H4 (cell line): ENCODE results near the gene LRRC34. TPM values are rescaled to one million over a fixed set of nuclear protein-coding genes. Genes with fewer than 3 reads are reported as not detected.

Source experiments
- DNase-seq: peaks from one replicate; pipeline ENCODE4 v3.0.0-alpha.2; 2015; ENCODE audit warnings: low spot score
- total RNA-seq: library from RNA; depleted of rRNA; stranded (reverse); fragments of >200 nt; shearing (Covaris generic); gene quantifications from 2 replicates; pipeline ENCODE4 v1.2.3, GENCODE V29; 2014

Gene LRRC34
- total RNA-seq, 1 experiment from 2014 or later: 0.35 TPM

DNA sequence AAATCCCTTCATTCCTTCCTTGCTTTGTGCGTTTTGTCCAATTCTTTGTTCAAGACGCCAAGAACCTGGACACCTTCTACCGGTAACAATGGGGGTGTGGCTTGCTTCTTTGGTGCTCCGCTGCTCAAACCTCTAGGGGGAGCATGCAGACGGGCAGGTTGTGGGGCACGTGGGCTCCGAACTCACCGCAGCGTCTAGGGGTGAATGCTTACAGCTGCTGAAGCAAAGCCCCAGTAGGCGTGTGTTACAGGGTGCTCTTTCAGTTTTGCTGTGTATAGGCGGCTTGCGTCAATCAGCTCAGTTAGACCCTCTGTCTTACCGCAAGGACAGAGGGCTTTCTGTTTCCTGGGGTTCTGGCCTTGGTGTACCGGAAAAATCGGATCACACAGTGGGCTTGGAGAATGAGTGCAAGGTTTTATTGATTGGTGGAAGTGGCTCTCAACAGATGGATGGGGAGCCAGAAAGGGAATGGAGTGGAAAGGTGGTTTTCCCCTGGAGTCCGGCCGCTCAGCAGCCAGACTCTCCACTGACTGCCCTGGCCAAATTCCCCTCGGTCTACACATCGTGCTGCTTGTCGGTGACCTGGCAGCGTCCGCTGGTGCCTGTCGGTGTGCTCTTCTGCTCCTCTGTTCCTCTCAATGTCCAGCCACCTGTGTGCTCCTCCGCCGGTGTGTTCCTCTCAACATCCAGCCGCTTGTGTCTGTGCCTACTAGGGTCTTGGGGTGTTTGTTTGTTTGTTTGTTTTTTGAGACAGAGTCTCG is 1.2 kb upstream of the LRRC34 start:
- DNase-seq: no peak

DNA sequence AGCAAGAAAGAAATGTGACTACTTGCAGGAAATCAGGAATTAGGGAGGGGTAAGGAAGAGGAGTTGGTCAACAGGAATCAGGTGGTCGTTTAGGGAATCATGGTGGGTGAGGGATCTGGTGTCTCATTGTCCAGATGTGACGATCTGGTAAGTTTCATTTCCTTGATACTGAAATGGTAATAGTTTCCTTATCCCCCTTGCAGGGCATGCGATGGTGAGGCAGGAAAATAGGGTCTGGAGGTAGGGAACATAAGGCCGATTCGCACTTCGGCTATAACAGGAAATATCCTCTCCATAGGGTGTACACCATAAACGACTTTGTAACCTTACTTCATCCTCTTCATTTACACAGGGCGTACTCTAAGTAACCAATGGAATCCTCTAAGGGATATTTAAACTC is 574 bp upstream of the LRRC34 start:
- DNase-seq: no peak

DNA sequence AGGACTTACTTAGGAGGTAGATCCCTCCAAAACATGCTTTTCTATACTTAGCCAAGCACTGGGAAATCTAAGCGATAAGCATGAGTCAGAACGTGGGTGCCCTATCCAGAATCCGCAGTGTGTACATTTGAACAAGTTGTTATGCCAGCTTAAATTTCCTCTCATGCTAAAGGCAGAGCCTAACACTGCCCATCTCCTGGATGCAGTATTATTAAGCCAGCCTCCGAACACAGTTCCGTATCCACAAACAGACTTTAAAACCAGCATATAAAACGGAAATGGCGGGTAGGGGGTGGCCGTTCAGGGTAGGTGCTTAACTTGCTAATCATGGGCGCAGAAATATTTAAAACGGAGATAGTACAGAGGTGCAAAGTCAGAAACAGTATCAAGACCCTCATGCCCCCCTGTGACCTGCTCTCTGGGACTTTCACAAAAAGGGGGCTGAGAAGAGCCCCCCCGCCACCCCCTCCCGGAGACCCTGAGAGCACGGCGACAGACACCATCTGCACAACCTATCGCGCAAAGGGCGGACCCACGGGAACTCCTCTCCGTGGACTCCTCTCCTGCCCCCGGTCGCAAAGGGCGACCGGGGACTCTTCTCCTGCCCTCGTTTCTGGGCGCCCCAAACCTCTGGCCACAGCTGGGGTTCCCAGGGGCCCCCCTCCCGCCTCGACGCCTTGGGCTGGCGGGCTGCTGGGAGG is 923 bp downstream of the LRRC34 start:
- DNase-seq: peak; percentile 13

DNA sequence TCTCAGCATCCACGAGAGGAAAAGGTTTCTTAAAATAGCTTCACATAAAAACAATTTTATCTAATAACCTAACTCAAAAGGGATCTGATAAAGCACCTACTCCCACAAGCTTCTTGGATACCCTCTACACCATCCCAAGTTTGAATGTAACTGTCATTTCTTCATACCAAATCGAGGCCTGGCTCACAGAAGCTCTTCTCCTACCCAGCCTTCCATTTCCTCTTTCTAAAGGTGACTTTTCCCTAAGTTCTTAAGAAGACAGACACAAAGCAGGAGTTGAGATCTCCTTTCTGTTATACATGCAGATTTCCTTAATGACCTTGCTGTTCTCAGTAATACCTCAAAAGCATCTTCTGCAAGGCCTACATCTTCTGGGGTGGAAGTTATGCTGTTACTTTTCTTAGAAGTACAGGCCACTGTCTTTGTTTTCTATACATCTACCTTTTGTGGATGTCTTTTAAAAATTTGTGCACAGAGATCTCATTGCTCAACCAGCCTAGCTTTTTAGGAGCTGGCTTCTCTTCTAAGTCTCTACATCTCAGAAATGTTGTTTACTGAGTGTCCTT is 3.4 kb downstream of the LRRC34 start:
- no peak for DNase-seq

DNA sequence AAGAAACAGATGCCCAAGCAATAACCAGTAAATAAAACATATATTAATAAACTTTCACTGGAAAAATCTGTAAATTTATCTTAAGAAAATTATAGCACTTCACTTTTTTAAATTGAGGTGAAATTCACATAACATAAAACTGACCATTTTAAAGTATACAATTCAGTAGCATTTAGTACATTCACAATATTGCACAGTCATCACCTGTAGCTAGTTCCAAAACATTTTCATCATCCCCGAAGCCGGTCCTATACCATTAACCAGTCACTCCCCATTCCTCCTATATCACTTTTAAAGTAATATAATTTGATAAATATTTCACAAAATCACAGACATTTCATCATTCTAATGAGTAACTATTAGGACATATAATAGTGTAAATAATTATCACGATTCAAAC is 8.0 kb downstream of the LRRC34 start:
- DNase-seq: no peak

DNA sequence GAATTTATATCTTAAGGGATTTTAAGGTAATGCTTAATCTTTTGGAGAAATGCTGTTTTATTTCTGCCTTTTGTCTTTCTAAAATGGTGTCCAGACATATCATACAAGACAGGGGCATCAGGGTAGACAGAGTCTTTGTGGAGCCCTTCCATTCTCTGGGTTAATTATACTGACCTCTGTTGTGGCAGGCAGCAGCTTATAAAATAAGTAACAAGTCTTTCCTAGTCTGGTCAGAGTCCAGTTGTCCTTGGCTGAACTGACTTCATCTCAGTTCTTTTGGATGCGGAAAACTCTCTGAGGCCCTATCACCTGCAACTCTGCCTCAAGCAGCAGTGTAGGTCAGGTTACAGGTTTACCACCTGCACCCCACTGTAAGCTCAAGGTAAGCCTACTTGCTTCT is 20.3 kb downstream of the LRRC34 start:
- DNase-seq: no peak

DNA sequence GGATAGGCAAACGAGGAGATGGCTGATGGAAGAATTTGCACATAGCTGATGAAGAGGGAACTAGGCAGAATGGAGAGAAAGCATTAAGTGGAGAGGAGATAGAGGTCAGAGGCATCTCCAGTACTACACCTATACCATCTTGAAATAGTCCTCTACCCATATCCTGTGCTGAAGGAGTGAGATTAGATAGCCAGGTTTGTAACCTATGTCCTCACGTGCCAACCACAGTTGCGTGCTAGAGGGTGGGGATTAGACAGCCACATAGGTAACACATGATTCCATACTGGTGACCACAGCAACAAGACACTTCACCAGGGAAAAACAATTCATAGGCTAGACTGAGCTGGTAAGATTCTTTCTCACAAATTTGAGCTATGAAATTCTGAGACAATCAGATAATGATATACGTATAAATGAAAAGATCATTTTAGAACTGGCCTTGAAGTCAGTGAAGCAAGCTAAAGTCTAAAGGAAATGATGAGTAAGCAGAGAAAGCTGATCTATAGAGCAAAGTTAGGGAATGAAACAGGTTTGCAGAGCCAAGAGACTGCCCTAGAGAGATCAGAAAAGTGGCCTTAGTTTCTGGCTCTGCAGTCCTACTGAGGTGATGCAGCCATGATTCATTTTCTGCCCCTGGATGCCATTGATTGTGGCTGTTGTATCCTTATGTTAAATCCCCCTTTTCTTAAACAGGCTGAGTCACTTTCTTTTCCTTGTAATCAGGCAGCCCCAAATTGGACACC is 21.8 kb downstream of the LRRC34 start:
- no peak for DNase-seq

DNA sequence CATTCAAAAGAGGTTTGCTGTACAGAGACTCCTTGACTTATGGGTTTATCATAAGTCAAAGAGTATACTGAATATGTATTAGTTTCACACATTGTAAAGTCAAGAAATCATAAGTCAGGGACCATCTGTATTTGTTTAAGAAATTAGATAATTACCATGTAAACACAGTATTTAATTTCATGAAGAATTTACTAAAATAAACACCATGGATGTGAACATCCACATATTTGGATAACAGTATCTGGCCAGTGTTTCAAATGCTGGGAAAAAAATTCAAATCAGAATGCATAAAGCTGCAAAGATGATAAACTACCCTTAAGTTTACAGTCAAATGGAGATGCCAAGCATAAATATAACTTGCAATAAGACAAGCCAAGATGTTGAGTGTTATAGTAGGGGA is 22.5 kb downstream of the LRRC34 start:
- no peak for DNase-seq

DNA sequence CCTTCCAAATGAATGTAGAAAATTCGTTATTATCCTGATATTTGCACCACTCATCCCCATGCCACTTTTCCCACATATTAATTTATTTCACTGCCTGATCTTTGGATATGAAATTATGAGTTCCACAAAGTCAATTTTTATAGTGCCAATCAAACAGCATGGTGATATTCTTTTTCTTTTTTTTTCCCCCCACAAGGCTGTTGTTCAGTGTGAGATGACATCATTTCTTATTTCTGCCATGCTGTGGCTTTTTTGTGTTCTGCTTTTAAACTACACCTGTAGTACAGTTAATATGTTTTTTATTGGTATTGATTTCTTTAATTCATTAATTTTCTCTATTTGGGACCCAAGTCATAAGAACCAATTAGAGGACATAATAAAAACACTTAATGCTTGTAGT is 24.9 kb downstream of the LRRC34 start:
- no peak for DNase-seq

DNA sequence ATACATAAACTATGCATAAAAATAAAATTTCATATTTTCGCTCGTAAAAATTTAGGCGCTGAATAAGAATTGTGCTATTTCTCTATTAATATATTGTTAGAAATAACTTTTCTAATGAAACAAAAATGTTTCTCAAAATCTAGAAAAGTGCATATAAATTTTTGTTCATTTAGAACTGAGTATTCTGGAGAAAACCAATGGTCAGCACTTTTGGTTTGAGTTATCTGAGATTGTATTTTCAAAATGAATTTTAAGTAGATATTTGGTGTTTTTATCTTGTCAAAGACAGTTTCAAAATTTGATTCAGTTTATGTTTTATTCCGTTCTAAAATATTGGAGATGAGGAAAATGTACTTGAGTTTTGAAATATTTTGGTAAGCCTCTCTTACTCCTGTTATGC is 25.6 kb downstream of the LRRC34 start:
- DNase-seq: no peak

DNA sequence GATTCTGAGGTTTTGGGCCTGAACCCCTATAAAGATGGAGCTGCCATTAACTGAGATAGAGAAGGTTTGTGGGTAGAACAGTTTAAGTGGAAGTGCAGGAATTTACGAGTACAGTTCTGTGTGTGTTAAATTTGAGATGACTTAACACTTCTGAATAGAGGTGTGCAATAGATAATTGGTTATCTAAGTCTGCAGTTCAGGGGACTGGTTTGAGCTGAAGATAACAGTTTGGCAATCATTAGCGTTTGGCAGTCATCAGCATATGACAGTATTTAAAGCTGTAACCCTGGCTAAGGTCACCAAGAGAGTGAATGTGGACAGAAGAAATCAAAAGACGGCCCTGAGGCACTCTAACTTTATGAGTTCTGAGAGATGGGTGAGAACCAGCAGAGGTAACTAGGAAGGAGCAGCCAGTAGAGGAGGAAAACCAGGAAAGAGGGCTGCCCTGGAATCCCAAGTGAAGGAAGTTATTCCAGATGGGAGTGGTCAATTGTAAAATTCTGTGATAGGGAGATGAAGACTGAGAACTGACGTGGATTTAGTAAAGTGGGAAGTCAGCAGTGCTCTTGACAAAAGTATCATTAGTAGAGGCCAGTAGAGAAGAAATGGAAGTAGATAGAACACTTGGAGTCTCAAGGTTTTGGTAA is 31.4 kb downstream of the LRRC34 start:
- DNase-seq: no peak

DNA sequence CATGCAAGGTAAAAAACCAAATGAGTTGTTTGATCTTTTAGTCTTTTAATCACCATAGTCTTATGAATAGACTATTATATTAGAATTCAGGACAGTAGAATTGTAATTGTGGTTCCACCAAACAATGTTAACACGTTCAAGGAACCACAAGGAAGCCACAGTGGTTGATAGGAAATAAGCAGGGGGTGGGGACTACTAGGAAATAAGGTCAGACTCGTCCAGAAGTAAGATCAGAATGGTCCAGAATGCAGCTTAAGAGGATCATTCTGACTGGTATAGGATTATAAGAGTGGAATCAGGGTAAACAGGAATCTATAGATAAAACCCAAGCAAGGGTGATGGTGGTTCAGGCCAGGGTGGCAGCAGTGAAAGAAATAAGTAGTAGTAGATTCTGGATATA is 32.0 kb downstream of the LRRC34 start:
- DNase-seq: no peak

DNA sequence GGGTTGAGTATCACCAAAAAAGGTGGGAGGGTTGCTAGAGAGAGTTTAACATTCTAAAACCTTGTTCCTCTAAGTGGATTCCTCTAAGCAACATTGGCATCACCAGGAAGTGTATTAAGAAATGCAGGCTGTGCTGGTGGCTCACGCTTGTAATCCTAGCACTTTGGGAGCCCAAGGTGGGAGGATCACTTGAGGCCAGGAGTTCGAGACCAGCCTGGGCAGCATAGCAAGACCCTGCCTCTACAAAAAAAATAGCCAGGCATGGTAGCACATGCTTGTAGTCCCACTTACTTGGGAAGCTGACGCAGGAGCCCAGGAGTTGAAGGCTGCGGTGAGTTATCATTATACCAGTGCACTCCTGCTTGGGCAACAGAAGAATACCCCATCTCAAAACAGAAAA is 34.9 kb downstream of the LRRC34 start:
- DNase-seq: no peak

DNA sequence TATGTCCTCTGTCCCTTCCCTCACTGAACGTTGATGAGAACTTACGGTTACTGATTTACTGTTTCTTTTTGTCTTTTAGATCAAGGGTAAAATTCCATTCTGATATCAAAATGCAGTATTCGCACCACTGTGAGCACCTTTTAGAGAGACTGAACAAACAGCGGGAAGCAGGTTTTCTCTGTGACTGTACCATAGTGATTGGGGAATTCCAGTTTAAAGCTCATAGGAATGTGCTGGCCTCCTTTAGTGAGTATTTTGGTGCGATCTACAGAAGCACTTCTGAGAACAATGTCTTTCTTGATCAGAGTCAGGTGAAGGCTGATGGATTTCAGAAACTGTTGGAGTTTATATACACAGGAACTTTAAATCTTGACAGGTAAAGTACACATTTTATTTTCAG is 38.5 kb downstream of the LRRC34 start:
- DNase-seq: no peak

DNA sequence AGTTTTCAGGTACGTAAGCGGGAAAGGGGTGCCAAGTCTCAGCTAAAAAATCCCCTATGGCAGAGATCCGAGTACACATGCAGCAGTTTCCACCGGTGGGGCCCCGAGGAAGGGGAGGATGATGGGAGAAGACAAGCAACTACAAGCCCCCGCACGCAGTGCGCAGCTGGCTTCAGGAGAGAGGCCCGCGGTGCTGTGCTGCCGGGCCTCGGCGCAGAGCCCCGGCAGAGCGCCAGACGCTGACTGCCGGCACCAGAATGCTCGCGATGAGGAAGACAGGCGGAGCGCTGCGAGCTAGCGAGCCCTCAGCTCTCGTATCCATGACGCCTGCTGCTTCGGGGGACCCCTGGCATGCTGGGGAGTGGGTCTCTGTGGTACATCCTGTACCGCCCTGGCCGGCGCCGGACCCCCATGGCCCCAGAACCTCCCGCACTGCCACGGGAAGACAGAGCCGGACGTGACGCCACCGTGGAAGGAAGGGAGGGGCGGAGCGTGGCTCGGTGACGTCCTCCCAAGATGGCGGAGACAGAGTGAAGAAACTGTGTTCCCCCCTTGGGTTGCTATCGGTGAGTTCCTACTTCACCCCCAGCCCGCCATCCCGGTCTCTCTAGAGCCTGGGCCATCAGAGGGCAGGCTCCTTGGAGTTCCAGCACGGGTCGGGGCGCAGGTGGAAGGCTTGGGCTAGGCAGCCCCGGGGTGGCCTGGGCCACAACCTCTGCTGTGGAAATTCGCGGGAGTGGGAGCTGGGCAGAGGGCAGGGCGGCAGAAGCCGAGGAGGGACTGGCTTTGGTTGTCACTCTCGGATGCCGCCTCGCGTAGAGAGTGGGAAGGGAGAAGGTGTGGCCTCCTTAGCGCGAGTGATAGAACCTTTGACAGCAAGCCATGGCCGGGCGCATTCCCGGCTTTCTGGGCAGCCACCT is 39.5 kb downstream of the LRRC34 start, which contains the start of gene MYNN:
Gene MYNN, plus strand, starts transcription at position 500 of the 920 bp plus-strand sequence. CDS start 900 bp downstream, outside the sequence.
- peak; percentile 93 for DNase-seq

DNA sequence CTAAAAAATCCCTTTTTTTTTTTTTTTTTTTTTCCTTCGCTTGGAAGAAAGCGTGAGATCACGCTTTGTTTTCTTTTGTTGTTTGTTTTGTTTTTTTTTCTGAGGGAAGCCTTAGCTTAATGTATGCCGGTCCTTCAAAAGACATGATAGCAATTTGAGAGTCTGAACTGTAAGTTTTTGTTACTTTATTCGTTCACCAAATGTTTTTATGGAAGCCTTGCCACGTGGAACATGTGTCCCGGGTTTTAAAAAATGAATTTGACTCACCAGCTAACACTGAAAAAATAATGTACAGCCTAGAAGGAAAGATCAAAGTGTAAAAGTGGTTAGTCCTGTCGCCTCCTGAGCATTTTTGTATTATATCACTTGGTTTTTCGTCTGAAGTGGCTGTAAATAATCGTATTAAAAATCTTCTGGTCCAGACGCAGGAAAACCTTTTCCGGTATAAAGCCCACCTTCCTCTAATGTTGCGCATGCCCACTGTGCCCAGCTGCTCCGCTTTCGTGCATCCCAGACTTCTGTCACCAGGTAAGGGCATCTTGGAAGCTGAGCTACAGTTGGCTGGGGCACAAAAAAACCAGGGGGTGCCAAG is 40.3 kb downstream of the LRRC34 start:
- peak; percentile 89 for DNase-seq

DNA sequence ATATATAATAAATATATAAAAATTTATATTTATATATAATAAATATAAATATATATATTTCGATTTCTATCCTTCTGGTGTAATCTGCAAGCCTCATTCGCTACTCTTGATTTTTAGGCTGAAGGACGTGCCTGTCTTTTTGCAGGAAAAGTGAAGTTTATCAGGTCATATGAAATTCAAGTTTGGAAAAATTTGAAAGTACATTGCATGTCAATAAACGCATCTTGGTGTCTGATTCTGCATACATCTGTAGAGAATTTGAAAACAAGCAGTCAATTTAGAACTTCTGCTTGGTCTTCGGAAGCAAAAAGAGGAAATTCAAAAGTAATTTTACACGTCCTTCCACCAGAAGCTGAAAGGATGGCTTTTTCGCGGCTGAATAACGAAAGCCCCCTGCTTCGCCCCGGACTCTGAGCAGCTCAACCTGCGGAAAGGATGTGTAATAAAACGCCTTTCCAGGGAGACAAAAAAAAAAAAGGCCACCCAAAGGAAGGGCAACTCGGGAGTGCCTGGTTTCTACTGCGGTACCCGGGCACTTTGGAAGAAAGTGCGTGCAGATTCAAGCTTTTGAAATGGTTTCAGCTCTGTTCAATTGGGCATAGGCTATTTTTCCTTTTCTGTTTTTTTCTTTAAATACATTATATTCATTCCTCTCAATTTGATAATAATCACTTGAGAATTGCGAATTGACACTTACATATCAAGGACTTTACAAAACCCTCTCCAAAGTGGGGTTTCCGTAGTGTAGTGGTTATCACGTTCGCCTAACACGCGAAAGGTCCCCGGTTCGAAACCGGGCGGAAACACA is 41.0 kb downstream of the LRRC34 start:
- DNase-seq: peak; percentile 81

DNA sequence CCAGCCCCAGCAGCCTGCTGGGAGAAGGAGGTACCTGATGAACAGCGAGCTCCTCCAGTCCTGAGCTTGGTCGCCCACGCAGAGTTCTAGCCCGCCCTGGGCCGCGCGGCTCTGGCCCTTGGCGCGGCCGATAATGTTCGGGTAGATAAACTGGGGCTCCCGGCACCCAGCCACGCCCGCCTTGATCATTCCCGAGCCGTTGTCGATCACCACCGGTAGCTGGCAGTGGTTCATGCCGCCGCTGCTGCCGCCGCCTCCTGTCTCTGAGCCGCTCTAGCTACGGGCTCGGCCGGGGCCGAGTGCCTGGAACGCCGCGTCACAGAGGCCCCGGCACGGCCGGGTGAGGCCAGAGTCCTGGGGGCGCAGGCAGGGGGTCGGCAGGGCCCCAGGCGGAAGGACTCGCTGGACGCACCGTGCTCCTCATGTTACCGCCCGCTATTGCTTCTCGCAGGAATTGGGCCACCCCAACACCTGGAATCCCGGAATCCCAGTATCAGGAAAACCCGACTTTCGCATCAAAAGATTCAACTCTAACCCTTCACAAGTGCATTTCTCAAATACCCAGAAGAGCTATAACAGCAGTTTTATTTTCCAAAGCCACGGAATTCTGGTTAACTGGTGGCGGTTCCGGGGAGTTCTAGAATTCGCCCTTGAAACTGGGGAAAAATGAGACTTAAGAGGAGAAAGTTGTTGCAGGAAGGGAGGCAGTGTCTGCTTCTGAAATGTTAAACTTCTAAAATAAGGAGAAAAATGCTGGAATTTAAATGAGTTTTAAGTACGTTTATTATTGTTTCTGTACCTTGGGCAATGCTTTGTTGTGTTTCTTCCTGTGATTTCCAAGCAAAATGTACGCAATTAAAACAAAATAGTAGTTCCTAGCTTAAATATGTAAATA is 43.2 kb downstream of the LRRC34 start, which contains the start of gene ACTRT3:
Gene ACTRT3, minus strand, starts transcription at position 275 of the 895 bp plus-strand sequence. Its CDS starts 41 bp downstream, at position 234.
- no peak for DNase-seq
